ENCODE measurements around the gene EED. TPM values are rescaled to one million over a fixed set of nuclear protein-coding genes. Genes with fewer than 3 reads are reported as not detected.

EED gene
- polyA plus RNA-seq, 3 donors: 2.3 to 17.8 (median 5.1) TPM

GRCh38 chr11:86199354-86199753, 45.2 kb upstream of the EED start:
- Histone ChIP-seq H3K79me2 (ENCODE audit: insufficient read depth, low read length) (peaks cover 24% of the 10 kb centered on the region), H3K4me1 (ENCODE audit: control insufficient read depth in 1 of 2, insufficient read depth in 2 of 2, low read length in 2 of 2) (peaks cover 65 to 78% of the 10 kb centered on the region in 2 donors), H3K9me3 (replicated peaks in 1 of 2; ENCODE audit: control insufficient read depth in 1 of 2, insufficient read depth in 1 of 2, low read length in 2 of 2) (no peaks in the 10 kb centered on the region), H3K36me3 (replicated peaks in 1 of 2; ENCODE audit: control insufficient read depth in 1 of 2, insufficient read depth in 2 of 2, low read length in 2 of 2) (no peaks in the 10 kb centered on the region), H2AFZ (ENCODE audit: insufficient read depth, low read depth, low read length, poor library complexity, severe bottlenecking) (no peak overlapping the region), H4K20me1 (ENCODE audit: insufficient read depth, low read length) (no peaks in the 10 kb centered on the region), H3K4me3 (replicated peaks in 1 of 3; ENCODE audit: low read depth in 2 of 3, low read length in 3 of 3) (no peak overlapping the region), H3K27me3 (ENCODE audit: control insufficient read depth in 2 of 2, insufficient read depth in 2 of 2, low read length in 2 of 2) (no peaks in the 10 kb centered on the region), H3K4me2 (replicated peaks; ENCODE audit: extremely low read depth, low read length, poor library complexity, severe bottlenecking) (no peak overlapping the region), H3K27ac (ENCODE audit: low read depth in 1 of 2, low read length in 2 of 2) (no peak overlapping the region), H3K9ac (ENCODE audit: insufficient read depth, low read length, poor library complexity, severe bottlenecking) (no peak overlapping the region)
- Mint-ChIP-seq H3K9me3 (no peaks in the 10 kb centered on the region), H3K4me3 (no peak overlapping the region), H3K36me3 (no peaks in the 10 kb centered on the region), H3K4me1 (peaks cover 34% of the 10 kb centered on the region), H3K27me3 (ENCODE audit: low read depth in 3 of 3) (no peaks in the 10 kb centered on the region), H3K27ac (peak overlapping the region in 2 of 7 donors; percentile 5 to 20)
- intact Hi-C loops (cut with micrococcal nuclease): no loop called here
- TF ChIP-seq CTCF (IDR thresholded peaks at IDR 0.05): no peak
- peak in 1 of 3 donors; percentile 26 for DNase-seq
- no CpG with 5 or more reads among the region's 1 CpG for WGBS (ENCODE audit: insufficient coverage)

- no peaks in the 10 kb centered on the region for H3K27me3 ChIP-seq (ENCODE audit: control insufficient read depth in 2 of 2, insufficient read depth in 2 of 2, low read length in 2 of 2)
- Mint-ChIP-seq H3K9me3 (no peaks in the 10 kb centered on the region), H3K27ac (no peak overlapping the region), H3K4me1 (peaks cover 24% of the 10 kb centered on the region), H3K4me3 (no peak overlapping the region), H3K27me3 (ENCODE audit: low read depth in 3 of 3) (no peaks in the 10 kb centered on the region), H3K36me3 (peaks cover 0 to 2% of the 10 kb centered on the region in 2 donors)
- H3K27ac ChIP-seq (ENCODE audit: low read depth in 1 of 2, low read length in 2 of 2): peak overlapping the region; percentile 69 to 95
- peak in 2 of 3 donors; percentile 22 to 23 for DNase-seq
- no peaks in the 10 kb centered on the region for H3K9me3 ChIP-seq (replicated peaks in 1 of 2; ENCODE audit: control insufficient read depth in 1 of 2, insufficient read depth in 1 of 2, low read length in 2 of 2)
- H3K36me3 ChIP-seq (replicated peaks in 1 of 2; ENCODE audit: control insufficient read depth in 1 of 2, insufficient read depth in 2 of 2, low read length in 2 of 2): no peaks in the 10 kb centered on the region
- H3K4me3 ChIP-seq (replicated peaks in 1 of 3; ENCODE audit: low read depth in 2 of 3, low read length in 3 of 3): peak overlapping the region in 1 of 3 experiments; percentile 74
- TF ChIP-seq CTCF (IDR thresholded peaks at IDR 0.05): no peak
- no peaks in the 10 kb centered on the region for H4K20me1 ChIP-seq (ENCODE audit: insufficient read depth, low read length)
- peak overlapping the region; percentile 76 for H3K4me2 ChIP-seq (replicated peaks; ENCODE audit: extremely low read depth, low read length, poor library complexity, severe bottlenecking)
- H2AFZ ChIP-seq (ENCODE audit: insufficient read depth, low read depth, low read length, poor library complexity, severe bottlenecking): peak overlapping the region; percentile 3
- H3K4me1 ChIP-seq (ENCODE audit: control insufficient read depth in 1 of 2, insufficient read depth in 2 of 2, low read length in 2 of 2): peaks cover 67 to 80% of the 10 kb centered on the region in 2 donors
- no peak overlapping the region for H3K9ac ChIP-seq (ENCODE audit: insufficient read depth, low read length, poor library complexity, severe bottlenecking)
- intact Hi-C loops (cut with micrococcal nuclease): loop anchor here (5.0 kb wide), 3 partner anchors 59 to 159 kb away; partner anchors contain the start of gene PICALM (in 2 of the 2)
- peaks cover 33% of the 10 kb centered on the region for H3K79me2 ChIP-seq (ENCODE audit: insufficient read depth, low read length)
These were observed 43.1 kb upstream of the EED start for GRCh38 chr11:86201371-86201884.

Measured in CD14-positive monocyte (primary cell).